Naive thymus-derived CD4-positive, alpha-beta T cell (primary cell): Measurements from ENCODE around the gene CREB1. TPM values are rescaled to one million over a fixed set of nuclear protein-coding genes. Genes with fewer than 3 reads are reported as not detected.

Source experiments
- ATAC-seq: fragments of 150-1000 bp; cut with Tn5 transposase; 2 replicates; pipeline ENCODE4 v1.10.0; 2021; ENCODE audit warnings: mild to moderate bottlenecking, moderate library complexity
- CTCF ChIA-PET: fragments of 350-600 bp; sonication (Branson Sonifier 250); formaldehyde crosslinking; loops from one replicate; lab custom pipeline; 2021; ENCODE audit warnings: antibody characterized with exemption; lab: Charles Lee
- POLR2A ChIA-PET: fragments of 350-600 bp; sonication (Branson Sonifier 250); formaldehyde crosslinking; loops from one replicate; lab custom pipeline; 2021; ENCODE audit warnings: antibody characterized with exemption, inconsistent platforms; lab: Charles Lee
- DNase-seq, 9 donors: peaks; one replicate each; pipeline versions ENCODE4 v3.0.0 to v3.0.0-alpha.2; 2020 to 2022; ENCODE audit warnings: mixed read lengths in 1 of 9
- H3K27ac ChIP-seq: one replicate; pipeline ENCODE4 v1.7.0; 2013; ENCODE audit warnings: mild to moderate bottlenecking, low read depth, low read length, moderate library complexity
- H3K27me3 ChIP-seq, 2 donors: one replicate each; pipeline ENCODE4 v1.7.0; 2013; ENCODE audit warnings: low read length in 2 of 2, mild to moderate bottlenecking in 2 of 2, moderate library complexity in 2 of 2; ENCODE audit not compliant: control insufficient read depth in 2 of 2, insufficient read depth in 2 of 2
- H3K36me3 ChIP-seq, 3 experiments: 1 replicate in 2 of 3; 2 replicates in 1 of 3; pipeline ENCODE4 v1.7.0; 2013; ENCODE audit warnings: low read length in 3 of 3, mild to moderate bottlenecking in 3 of 3, moderate library complexity in 1 of 3; ENCODE audit not compliant: insufficient read depth in 3 of 3, control insufficient read depth in 2 of 3
- H3K4me1 ChIP-seq, 2 donors: one replicate each; pipeline ENCODE4 v1.7.0; 2013; ENCODE audit warnings: low read length in 2 of 2, mild to moderate bottlenecking in 2 of 2, moderate library complexity in 1 of 2; ENCODE audit not compliant: control insufficient read depth in 2 of 2, insufficient read depth in 2 of 2
- H3K4me3 ChIP-seq: 2 replicates; pipeline ENCODE4 v1.7.0; 2013; ENCODE audit warnings: mild to moderate bottlenecking, low read length
- H3K9me3 ChIP-seq, 3 experiments: 1 replicate in 2 of 3; 2 replicates in 1 of 3; pipeline ENCODE4 v1.7.0; 2013; ENCODE audit warnings: low read length in 3 of 3; ENCODE audit not compliant: control insufficient read depth in 2 of 3
- H3K27ac Mint-ChIP-seq, 9 donors: one replicate each; pipeline ENCODE4 v1.8.0; 2020 to 2022; ENCODE audit warnings: mixed read lengths in 9 of 9, mild to moderate bottlenecking in 8 of 9, moderate library complexity in 5 of 9, inconsistent platforms in 2 of 9
- H3K27me3 Mint-ChIP-seq, 5 donors: one replicate each; pipeline ENCODE4 v1.8.0; 2021 to 2022; ENCODE audit warnings: mixed read lengths in 5 of 5, mild to moderate bottlenecking in 1 of 5
- H3K36me3 Mint-ChIP-seq, 5 donors: one replicate each; pipeline ENCODE4 v1.8.0; 2020 to 2022; ENCODE audit warnings: mixed read lengths in 5 of 5, mild to moderate bottlenecking in 3 of 5, inconsistent platforms in 1 of 5
- H3K4me1 Mint-ChIP-seq, 7 donors: one replicate each; pipeline ENCODE4 v1.8.0; 2020 to 2022; ENCODE audit warnings: mixed read lengths in 7 of 7, mild to moderate bottlenecking in 3 of 7, inconsistent platforms in 1 of 7
- H3K4me3 Mint-ChIP-seq, 10 donors: one replicate each; pipeline ENCODE4 v1.8.0; 2020 to 2022; ENCODE audit warnings: mild to moderate bottlenecking in 10 of 10, mixed read lengths in 10 of 10, moderate library complexity in 6 of 10, inconsistent platforms in 2 of 10
- H3K9me3 Mint-ChIP-seq, 11 donors: one replicate each; pipeline ENCODE4 v1.8.0; 2020 to 2022; ENCODE audit warnings: mixed read lengths in 11 of 11, mild to moderate bottlenecking in 4 of 11, inconsistent platforms in 1 of 11, moderate library complexity in 1 of 11
- intact Hi-C, 2 donors: fragments of 100-400 bp; cut with micrococcal nuclease; formaldehyde crosslinking; loops; one replicate each; pipeline ENCODE4 v1.15.1; 2023
- polyA plus RNA-seq, 2 donors: library from polyadenylated mRNA; unstranded; fragments of 300-500 nt; fragmentation: Illumina TruSeq; gene quantifications; one replicate each; pipeline ENCODE4 v1.2.3, GENCODE V29; 2021
- total RNA-seq, 6 experiments: library from RNA in 5 of 6; stranded (reverse) in 5 of 6; gene quantifications; 1 replicate in 5 of 6; 2 replicates in 1 of 6; pipeline ENCODE4 v1.2.3 and lab custom pipeline; 2021 to 2026

The CREB1 gene
- total and polyA plus RNA-seq, 7 experiments from 2014 or later, result 71.1 to 141 (median 106) TPM

DNA sequence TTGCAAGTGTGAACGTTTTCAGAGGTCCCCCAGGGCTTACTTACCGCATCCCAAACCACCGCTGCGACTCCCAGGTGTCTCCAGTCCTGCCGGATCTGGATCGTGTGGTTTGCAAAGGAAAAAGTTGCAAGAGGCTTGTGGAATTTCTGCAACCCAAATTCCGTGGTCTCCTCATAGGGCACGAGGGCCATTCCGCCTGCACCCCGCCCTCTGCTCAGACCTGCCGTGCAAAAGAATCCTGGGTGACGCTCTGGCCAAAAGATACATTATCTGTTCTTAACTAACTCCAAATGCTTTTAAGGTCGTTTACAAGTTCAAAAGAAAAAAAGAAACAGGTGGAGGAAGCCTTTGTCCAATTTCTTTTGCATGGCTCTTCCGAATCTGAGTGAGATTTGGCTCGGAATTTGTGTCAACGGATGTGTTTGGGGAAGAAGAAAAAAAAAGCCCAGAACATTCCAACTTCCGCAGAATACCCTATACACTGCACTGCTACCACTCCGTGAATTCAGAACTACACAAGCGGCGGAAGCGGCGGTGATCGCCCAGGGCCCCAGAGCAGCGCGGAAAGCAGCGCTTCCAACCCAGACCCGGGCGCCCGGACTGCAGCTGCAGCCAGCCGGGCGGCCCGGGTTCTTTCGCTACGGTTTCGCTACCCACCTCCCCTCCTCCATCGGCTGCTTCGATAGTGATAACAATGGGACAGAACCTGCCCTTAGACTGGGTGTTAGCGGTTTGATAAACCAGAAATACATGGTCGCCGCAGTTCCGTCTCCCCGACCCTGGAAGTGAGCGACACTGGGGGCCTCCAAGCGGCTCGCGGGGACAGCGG, 94.6 kb downstream of the CREB1 start:
- Histone ChIP-seq H3K4me1 (peaks cover 4 to 10% of the 10 kb centered on the region in 2 donors), H3K4me3 (peak overlapping the region; percentile 92), H3K27me3 (no peaks in the 10 kb centered on the region), H3K9me3 (no peaks in the 10 kb centered on the region), H3K27ac (peak overlapping the region; percentile 99), H3K36me3 (peaks cover 0 to 22% (median 0%) of the 10 kb centered on the region in 3 experiments)
- intact Hi-C loops, result loop anchor here (1.0 to 10.0 kb wide), 16 partner anchors 48 to 1539 kb away; partner anchors contain the start of genes CCNYL1 (in 2 of the 2), CREB1 (in 2 of the 2), FASTKD2 (in 2 of the 2) and FZD5 (in 2 of the 2)
- Mint-ChIP-seq H3K27me3 (peaks cover 0 to 2% (median 0%) of the 10 kb centered on the region in 5 donors), H3K4me1 (peaks cover 36 to 61% (median 48%) of the 10 kb centered on the region in 7 donors), H3K9me3 (no peaks in the 10 kb centered on the region), H3K27ac (peak overlapping the region; percentile 84 to 96 (median 94)), H3K36me3 (peaks cover 0 to 14% (median 10%) of the 10 kb centered on the region in 5 donors), H3K4me3 (peak overlapping the region; percentile 89 to 95 (median 93))
- DNase-seq (peak in 8 of 9 donors; percentile 54 to 72 (median 70)), ATAC-seq (peak; percentile 39)
- ChIA-PET CTCF (interaction anchor here (0.6 to 1.7 kb wide), 7 partner anchors 9 to 101 kb away, joined by 3 to 6 read pairs (median 3); partner anchors contain the start of gene CCNYL1), POLR2A (interaction anchor here (0.7 to 4.3 kb wide), 15 partner anchors 11 to 1539 kb away, joined by 3 to 89 read pairs (median 5); partner anchors contain the start of genes CCNYL1, CREB1, FASTKD2 and INO80D)

DNA sequence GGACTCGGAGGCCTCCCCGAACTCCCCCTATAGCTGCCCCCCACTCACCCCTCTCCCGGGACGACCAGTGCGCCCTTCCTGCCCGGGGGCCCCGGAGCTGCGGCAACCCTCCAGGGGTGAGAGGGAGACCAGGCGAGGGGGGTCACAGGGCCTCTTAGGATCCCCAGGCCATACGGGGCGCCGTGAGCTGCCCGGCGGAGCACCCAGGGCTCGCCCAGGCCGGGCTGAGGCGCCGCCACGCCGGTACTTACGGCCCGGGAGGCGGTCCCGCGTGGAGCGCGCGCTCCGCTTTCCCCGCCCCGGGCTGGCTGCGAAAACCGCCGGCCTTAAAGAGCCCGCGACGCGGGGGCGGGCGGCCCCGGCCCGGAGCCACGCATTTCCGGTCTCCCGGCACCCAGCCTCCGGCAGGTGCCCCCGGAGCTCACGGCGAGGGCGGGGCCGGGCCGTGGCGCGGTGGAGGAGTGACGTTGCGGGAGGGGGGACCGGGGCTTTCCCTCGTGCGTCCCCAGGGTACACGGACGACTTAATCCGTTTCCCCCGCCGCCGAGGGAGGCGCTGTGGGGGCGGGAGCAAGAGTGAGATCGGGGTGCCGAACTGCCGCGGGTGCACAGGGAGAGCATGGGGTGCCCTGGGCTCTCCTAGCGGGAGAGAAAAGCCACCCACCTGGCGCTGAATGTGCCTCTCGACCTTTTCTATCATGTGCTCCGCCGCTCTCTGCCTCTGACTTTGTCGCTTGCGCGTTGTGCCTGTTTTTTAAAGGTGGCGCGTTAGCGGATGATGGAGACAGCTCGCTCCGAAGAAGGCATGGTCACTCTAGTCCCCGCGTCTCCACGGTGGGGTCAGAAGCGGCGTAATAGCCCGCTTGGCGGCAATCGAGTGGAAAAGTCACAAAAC, 95.5 kb downstream of the CREB1 start, which contains the start of gene METTL21A:
Gene METTL21A, minus strand, starts transcription at position 381 of the 894 bp plus-strand sequence. CDS start 1,019 bp downstream, outside the sequence.
- Histone ChIP-seq H3K36me3 (peaks cover 0 to 22% (median 0%) of the 10 kb centered on the region in 3 experiments), H3K9me3 (no peaks in the 10 kb centered on the region), H3K4me1 (peaks cover 4 to 10% of the 10 kb centered on the region in 2 donors), H3K27me3 (no peaks in the 10 kb centered on the region), H3K4me3 (peak within 1 kb of the TSS; percentile 92), H3K27ac (peak within 1 kb of the TSS; percentile 99)
- intact Hi-C loops, result loop anchor here (1.0 to 10.0 kb wide), 16 partner anchors 48 to 1540 kb away; partner anchors contain the start of genes CCNYL1 (in 2 of the 2), CREB1 (in 2 of the 2), FASTKD2 (in 2 of the 2) and FZD5 (in 2 of the 2)
- Mint-ChIP-seq H3K36me3 (peaks cover 0 to 8% (median 5%) of the 10 kb centered on the region in 5 donors), H3K4me3 (peak within 1 kb of the TSS; percentile 93 to 96 (median 94)), H3K27me3 (peaks cover 0 to 2% (median 0%) of the 10 kb centered on the region in 5 donors), H3K4me1 (peaks cover 32 to 52% (median 40%) of the 10 kb centered on the region in 7 donors), H3K27ac (peak within 1 kb of the TSS; percentile 86 to 96 (median 95)), H3K9me3 (no peaks in the 10 kb centered on the region)
- ChIA-PET POLR2A (interaction anchor here (0.7 to 4.3 kb wide), 16 partner anchors 12 to 1539 kb away, joined by 3 to 89 read pairs (median 5); partner anchors contain the start of genes CCNYL1, CREB1, FASTKD2 and INO80D), CTCF (interaction anchor here (0.6 to 1.7 kb wide), 9 partner anchors 8 to 647 kb away, joined by 3 to 5 read pairs (median 3); partner anchors contain the start of gene CCNYL1)
- DNase-seq, result peak; percentile 91 to 97 (median 95)
- ATAC-seq, result peak; percentile 91

DNA sequence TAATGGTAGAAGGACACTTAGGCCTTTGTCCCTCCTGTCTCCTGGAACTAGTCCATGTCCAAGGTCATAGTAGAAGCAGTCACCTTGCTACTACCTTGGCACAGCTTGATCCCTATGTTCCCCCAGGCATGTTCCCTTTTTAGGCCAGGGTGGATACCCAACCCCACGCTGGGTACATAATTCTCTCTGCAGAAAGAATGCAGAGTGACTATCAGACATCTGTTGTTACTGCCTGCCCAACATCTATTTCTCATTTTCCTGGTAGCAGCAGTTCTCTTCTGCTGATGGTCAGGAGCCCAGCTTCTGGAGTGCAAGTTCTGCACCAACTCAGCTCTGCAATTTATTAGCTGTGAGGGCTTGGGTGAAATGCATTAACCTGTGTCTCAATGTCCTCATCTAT, 99.8 kb downstream of the CREB1 start:
- peaks cover 0 to 2% (median 0%) of the 10 kb centered on the region in 5 donors for H3K27me3 Mint-ChIP-seq
- Histone ChIP-seq H3K36me3 (peaks cover 0 to 4% (median 0%) of the 10 kb centered on the region in 3 experiments), H3K27ac (no peak overlapping the region), H3K4me1 (no peaks in the 10 kb centered on the region), H3K27me3 (no peaks in the 10 kb centered on the region), H3K9me3 (no peaks in the 10 kb centered on the region), H3K4me3 (no peak overlapping the region)
- no peaks in the 10 kb centered on the region for H3K36me3 Mint-ChIP-seq
- peak overlapping the region in 5 of 9 donors; percentile 10 to 65 (median 39) for H3K27ac Mint-ChIP-seq
- ChIA-PET CTCF (no interaction called here), POLR2A (interaction anchor here (0.8 kb wide), 1 partner anchor 1991 kb away, joined by 3 read pairs; no protein-coding TSS in a partner anchor)
- ATAC-seq (no peak), DNase-seq (no peak)
- peak overlapping the region in 1 of 10 donors; percentile 74 for H3K4me3 Mint-ChIP-seq
- H3K4me1 Mint-ChIP-seq, result peaks cover 8 to 14% (median 9%) of the 10 kb centered on the region in 7 donors
- H3K9me3 Mint-ChIP-seq, result no peaks in the 10 kb centered on the region
- intact Hi-C loops, result loop anchor here in 1 of 2 donors (5.0 to 10.0 kb wide), 3 partner anchors 63 to 1355 kb away; partner anchors contain the start of gene ZDBF2

DNA sequence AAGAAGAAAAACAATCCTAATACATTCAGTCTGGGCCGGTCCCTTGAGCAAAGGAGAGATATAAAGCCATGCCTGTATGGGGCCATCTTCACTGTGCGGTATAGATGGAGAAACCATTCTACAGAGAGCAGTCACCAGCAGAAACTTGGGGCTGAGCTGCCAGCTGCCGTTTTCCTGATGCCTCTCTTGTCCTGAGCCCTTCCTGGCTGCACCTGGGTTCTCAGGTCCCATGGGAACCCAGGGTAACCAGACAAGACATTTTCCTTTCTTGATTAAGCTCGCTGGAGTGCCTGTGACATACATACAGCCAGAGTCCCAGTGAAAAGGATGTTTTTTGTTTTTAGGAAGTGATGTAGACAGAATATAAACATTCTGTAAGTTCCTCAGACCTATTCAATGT, 100.7 kb downstream of the CREB1 start:
- H3K27ac ChIP-seq, result no peak overlapping the region
- H3K4me3 Mint-ChIP-seq, result no peak overlapping the region
- no peaks in the 10 kb centered on the region for H3K36me3 ChIP-seq
- peaks cover 8 to 11% (median 9%) of the 10 kb centered on the region in 7 donors for H3K4me1 Mint-ChIP-seq
- H3K4me3 ChIP-seq, result no peak overlapping the region
- H3K27me3 Mint-ChIP-seq, result peaks cover 0 to 2% (median 0%) of the 10 kb centered on the region in 5 donors
- ChIA-PET CTCF (no interaction called here), POLR2A (interaction anchor here (0.6 kb wide), 1 partner anchor 91 kb away, joined by 3 read pairs; no protein-coding TSS in a partner anchor)
- H3K27me3 ChIP-seq, result no peaks in the 10 kb centered on the region
- H3K36me3 Mint-ChIP-seq, result no peaks in the 10 kb centered on the region
- H3K9me3 ChIP-seq, result no peaks in the 10 kb centered on the region
- ATAC-seq (no peak), DNase-seq (no peak)
- H3K9me3 Mint-ChIP-seq, result no peaks in the 10 kb centered on the region
- peak overlapping the region in 1 of 9 donors; percentile 59 for H3K27ac Mint-ChIP-seq
- intact Hi-C loops, result no loop called here
- H3K4me1 ChIP-seq, result no peaks in the 10 kb centered on the region

GRCh38 chr2:207632575-207633493, 103.1 kb downstream of the CREB1 start:
- H3K36me3 Mint-ChIP-seq, result no peaks in the 10 kb centered on the region
- Histone ChIP-seq H3K27me3 (no peaks in the 10 kb centered on the region), H3K27ac (no peak overlapping the region), H3K4me1 (no peaks in the 10 kb centered on the region), H3K4me3 (no peak overlapping the region), H3K9me3 (no peaks in the 10 kb centered on the region), H3K36me3 (no peaks in the 10 kb centered on the region)
- H3K27ac Mint-ChIP-seq, result peak overlapping the region in 1 of 9 donors; percentile 81
- peaks cover 0 to 5% (median under 1%) of the 10 kb centered on the region in 7 donors for H3K4me1 Mint-ChIP-seq
- ChIA-PET POLR2A (no interaction called here), CTCF (interaction anchor here (0.7 to 1.4 kb wide), 2 partner anchors 8 to 203 kb away, joined by 3 to 5 read pairs; partner anchors contain the start of gene METTL21A)
- ATAC-seq (peak; percentile 83), DNase-seq (no peak)
- no peaks in the 10 kb centered on the region for H3K9me3 Mint-ChIP-seq
- no peak overlapping the region for H3K4me3 Mint-ChIP-seq
- intact Hi-C loops, result no loop called here
- H3K27me3 Mint-ChIP-seq, result no peaks in the 10 kb centered on the region
